H9 (cell line): ENCODE measurements around the gene RNF40. TPM values are rescaled to one million over a fixed set of nuclear protein-coding genes. Genes with fewer than 3 reads are reported as not detected.

ENCODE experiments used
- DNase-seq: peaks from one replicate; pipeline ENCODE4 v3.0.0-alpha.2; 2017
- H2AFZ ChIP-seq: one replicate; pipeline ENCODE4 v1.6.1; 2013; ENCODE audit warnings: mild to moderate bottlenecking, low read length, control low read depth, moderate library complexity
- H2AK5ac ChIP-seq: 2 replicates; pipeline ENCODE4 v1.6.1; 2013; ENCODE audit warnings: low read length, control low read depth, mixed read lengths; ENCODE audit not compliant: insufficient read length
- H2BK120ac ChIP-seq: one replicate; pipeline ENCODE4 v1.6.1; 2013; ENCODE audit warnings: low read depth, mild to moderate bottlenecking, low read length, control low read depth, inconsistent platforms; ENCODE audit not compliant: poor library complexity, severe bottlenecking
- H2BK12ac ChIP-seq: 2 replicates; pipeline ENCODE4 v1.6.1; 2013; ENCODE audit warnings: low read length, control low read depth, mixed read lengths, low read depth; ENCODE audit not compliant: insufficient read length
- H2BK15ac ChIP-seq: 2 replicates; pipeline ENCODE4 v1.6.1; 2013; ENCODE audit warnings: low read depth, low read length, control low read depth
- H2BK20ac ChIP-seq: one replicate; pipeline ENCODE4 v1.6.1; 2013; ENCODE audit warnings: low read depth, mild to moderate bottlenecking, low read length, control low read depth, inconsistent platforms; ENCODE audit not compliant: poor library complexity, severe bottlenecking
- H2BK5ac ChIP-seq: 2 replicates; pipeline ENCODE4 v1.6.1; 2013; ENCODE audit warnings: low read length, control low read depth, mixed read lengths; ENCODE audit not compliant: insufficient read length
- H3K14ac ChIP-seq: 2 replicates; pipeline ENCODE4 v1.6.1; 2013; ENCODE audit warnings: low read length, control low read depth; ENCODE audit not compliant: insufficient read depth
- H3K18ac ChIP-seq: 2 replicates; pipeline ENCODE4 v1.6.1; 2013; ENCODE audit warnings: low read depth, mild to moderate bottlenecking, mixed read lengths, low read length, control low read depth; ENCODE audit not compliant: insufficient read length
- H3K23ac ChIP-seq: 2 replicates; pipeline ENCODE4 v1.6.1; 2013; ENCODE audit warnings: low read length, control low read depth, mixed read lengths, low read depth; ENCODE audit not compliant: insufficient read length
- H3K23me2 ChIP-seq: 2 replicates; pipeline ENCODE4 v1.6.1; 2013; ENCODE audit warnings: low read depth, mild to moderate bottlenecking, mixed read lengths, low read length, control low read depth; ENCODE audit not compliant: insufficient read length, poor library complexity, severe bottlenecking
- H3K27ac ChIP-seq: 2 replicates; pipeline ENCODE4 v1.5.1; 2013; ENCODE audit warnings: low read length, control low read depth, mixed read lengths, low read depth; ENCODE audit not compliant: insufficient read length
- H3K27me3 ChIP-seq: 2 replicates; pipeline ENCODE4 v1.6.1; 2013; ENCODE audit warnings: low read length, control low read depth, inconsistent platforms; ENCODE audit not compliant: insufficient read depth
- H3K4ac ChIP-seq: 2 replicates; pipeline ENCODE4 v1.6.1; 2013; ENCODE audit warnings: low read depth, mild to moderate bottlenecking, control low read depth, inconsistent platforms, low read length, moderate library complexity
- H3K4me1 ChIP-seq: 2 replicates; pipeline ENCODE4 v1.6.1; 2013; ENCODE audit warnings: low read length, control low read depth, inconsistent platforms; ENCODE audit not compliant: insufficient read depth
- H3K4me2 ChIP-seq: 2 replicates; pipeline ENCODE4 v1.6.1; 2013; ENCODE audit warnings: low read length, control low read depth, mixed read lengths; ENCODE audit not compliant: insufficient read length, insufficient read depth
- H3K56ac ChIP-seq: 2 replicates; pipeline ENCODE4 v1.6.1; 2013; ENCODE audit warnings: low read depth, mild to moderate bottlenecking, mixed read lengths, low read length, control low read depth; ENCODE audit not compliant: insufficient read length
- H3K79me1 ChIP-seq: 2 replicates; pipeline ENCODE4 v1.6.1; 2013; ENCODE audit warnings: low read depth, mild to moderate bottlenecking, moderate library complexity, low read length, control low read depth, inconsistent platforms; ENCODE audit not compliant: insufficient read depth, poor library complexity, severe bottlenecking
- H3K79me2 ChIP-seq: 2 replicates; pipeline ENCODE4 v1.6.1; 2013; ENCODE audit warnings: low read length, control low read depth, inconsistent platforms; ENCODE audit not compliant: insufficient read depth
- H3K9ac ChIP-seq: 2 replicates; pipeline ENCODE4 v1.6.1; 2013; ENCODE audit warnings: low read length, control low read depth, mixed read lengths; ENCODE audit not compliant: insufficient read length; ENCODE audit errors: extremely low read depth
- H3K9me3 ChIP-seq: one replicate; pipeline ENCODE4 v1.6.1; 2013; ENCODE audit warnings: low read depth, low read length, inconsistent platforms; ENCODE audit not compliant: control insufficient read depth
- H3T11ph ChIP-seq: one replicate; pipeline ENCODE4 v1.6.1; 2013; ENCODE audit warnings: mild to moderate bottlenecking, low read length, control low read depth, inconsistent platforms
- H4K20me1 ChIP-seq: one replicate; pipeline ENCODE4 v1.6.1; 2013; ENCODE audit not compliant: control insufficient read depth, insufficient read length, insufficient read depth
- H4K5ac ChIP-seq: 2 replicates; pipeline ENCODE4 v1.6.1; 2013; ENCODE audit warnings: low read depth, mild to moderate bottlenecking, mixed read lengths, low read length, control low read depth; ENCODE audit not compliant: insufficient read length
- H4K8ac ChIP-seq: replicated peaks from 2 replicates; pipeline ENCODE4 v1.6.1; 2013; ENCODE audit warnings: low read length, control low read depth, mixed read lengths, low read depth; ENCODE audit not compliant: insufficient read length
- H4K91ac ChIP-seq: 2 replicates; pipeline ENCODE4 v1.6.1; 2013; ENCODE audit warnings: low read depth, mild to moderate bottlenecking, moderate library complexity, mixed read lengths, low read length, control low read depth; ENCODE audit not compliant: insufficient read length
- H3K27ac Mint-ChIP-seq, 3 experiments: 2 replicates in 2 of 3; 3 replicates in 1 of 3; pipeline ENCODE4 v1.8.0; 2020 to 2021; ENCODE audit warnings: mixed read lengths in 3 of 3, mild to moderate bottlenecking in 1 of 3, moderate library complexity in 1 of 3
- H3K27me3 Mint-ChIP-seq: 2 replicates; pipeline ENCODE4 v1.8.0; 2021; ENCODE audit warnings: low read depth, mild to moderate bottlenecking, moderate library complexity, mixed read lengths
- H3K36me3 Mint-ChIP-seq, 3 experiments: 2 replicates in 2 of 3; 3 replicates in 1 of 3; pipeline ENCODE4 v1.8.0; 2020 to 2021; ENCODE audit warnings: low read depth in 3 of 3, mixed read lengths in 3 of 3; ENCODE audit not compliant: insufficient read depth in 1 of 3
- H3K4me1 Mint-ChIP-seq, 2 experiments: 2 replicates each; pipeline ENCODE4 v1.8.0; 2020; ENCODE audit warnings: mixed read lengths in 2 of 2
- H3K4me3 Mint-ChIP-seq, 2 experiments: 2 replicates in 1 of 2; 3 replicates in 1 of 2; pipeline ENCODE4 v1.8.0; 2020 to 2021; ENCODE audit warnings: mild to moderate bottlenecking in 2 of 2, mixed read lengths in 2 of 2, moderate library complexity in 1 of 2
- H3K9me3 Mint-ChIP-seq, 2 experiments: 2 replicates in 1 of 2; 3 replicates in 1 of 2; pipeline ENCODE4 v1.8.0; 2020; ENCODE audit warnings: mild to moderate bottlenecking in 2 of 2, mixed read lengths in 2 of 2, moderate library complexity in 1 of 2
- CTCF ChIP-seq: fragments of 200-600 bp; sonication (generic); conservative IDR thresholded peaks from 3 replicates; pipeline ENCODE4 v1.8.0; 2021; ENCODE audit warnings: antibody characterized with exemption, mild to moderate bottlenecking
- WGBS: extraction: QIAGEN DNeasy Blood & Tissue Kit; methylation state at CpG from one replicate; pipeline ENCODE4 v1.1.7; 2013; ENCODE audit warnings: missing lambda C conversion rate, low lambda C conversion rate, mixed read lengths; ENCODE audit not compliant: insufficient read length; ENCODE audit errors: extremely low coverage; 5-methylcytosine and 5-hydroxymethylcytosine counted together
- total RNA-seq: library from RNA; stranded (reverse); gene quantifications from 2 replicates; pipeline ENCODE4 v1.2.1, GENCODE V29; 2021

The RNF40 gene
- total RNA-seq, 1 experiment from 2014 or later, result 103 TPM

- Mint-ChIP-seq H3K4me1 (peaks cover 7 to 17% of the 10 kb centered on the region in 2 experiments), H3K36me3 (peaks cover 6 to 52% (median 34%) of the 10 kb centered on the region in 3 experiments; a peak in 6 of 7 replicates), H3K4me3 (no peak overlapping the region), H3K27ac (no peak overlapping the region), H3K9me3 (peaks cover 0 to 1% of the 10 kb centered on the region in 2 experiments; a peak in 1 of 5 replicates), H3K27me3 (no peaks in the 10 kb centered on the region)
- H3K18ac ChIP-seq, result no peak overlapping the region
- no peak overlapping the region for H4K91ac ChIP-seq
- no peak overlapping the region for H3K23ac ChIP-seq
- H2AFZ ChIP-seq, result no peak overlapping the region
- H3K79me2 ChIP-seq, result peaks cover 4% of the 10 kb centered on the region; the same call in 1 of the 2 replicates
- H3K27ac ChIP-seq, result no peak overlapping the region
- H2BK12ac ChIP-seq, result no peak overlapping the region
- H2BK120ac ChIP-seq, result no peak overlapping the region
- H2BK5ac ChIP-seq, result no peak overlapping the region
- no peak overlapping the region for H2AK5ac ChIP-seq
- no CpG with 5 or more reads among the region's 9 CpGs for WGBS
- H2BK15ac ChIP-seq, result no peak overlapping the region
- no peaks in the 10 kb centered on the region for H3K27me3 ChIP-seq
- H3K9ac ChIP-seq, result no peak overlapping the region
- TF ChIP-seq CTCF, result no peak
- no peaks in the 10 kb centered on the region for H3K9me3 ChIP-seq
- no peak overlapping the region for H3K56ac ChIP-seq
- H3K23me2 ChIP-seq, result peaks cover 5% of the 10 kb centered on the region
- no peak overlapping the region for H2BK20ac ChIP-seq
- no peak for DNase-seq
- no peaks in the 10 kb centered on the region for H3K4me1 ChIP-seq
- H3K79me1 ChIP-seq, result peaks cover 2% of the 10 kb centered on the region
- H3K4ac ChIP-seq, result no peak overlapping the region
- no peak overlapping the region for H4K5ac ChIP-seq
- H3K4me2 ChIP-seq, result no peak overlapping the region
- no peaks in the 10 kb centered on the region for H4K20me1 ChIP-seq
- H4K8ac ChIP-seq, result no peak overlapping the region
- H3T11ph ChIP-seq, result no peak overlapping the region
- no peak overlapping the region for H3K14ac ChIP-seq
Observed at GRCh38 chr16:30746638-30747175, 15.4 kb upstream of the RNF40 start.
